ENCODE measurements around the gene CCDC148.

Gene CCDC148

DNA sequence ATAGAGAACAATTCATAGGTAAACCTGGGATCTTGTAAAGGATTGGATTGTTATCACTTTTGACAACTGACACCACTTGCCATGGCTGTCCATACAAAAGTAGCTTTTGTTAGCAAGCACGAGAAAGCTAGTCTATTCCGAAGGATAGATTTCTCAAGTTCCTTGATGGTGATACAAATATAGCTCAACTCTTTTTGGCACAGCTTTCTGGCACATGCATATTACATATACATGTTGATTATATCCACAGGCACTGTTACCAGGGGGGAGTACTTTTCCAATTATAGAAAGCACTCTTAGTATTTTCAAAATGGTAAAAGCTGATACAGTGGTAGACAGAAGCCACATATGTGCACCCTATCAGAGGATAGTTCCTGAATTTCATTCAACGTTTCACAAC is 186.0 kb downstream of the CCDC148 start (continued):
- TF ChIP-seq ZNF501 (tag by site-specific recombination; IDR thresholded peaks at IDR 0.05): no peak
- TF ChIP-seq ZNF223 (tag by site-specific recombination; IDR thresholded peaks at IDR 0.05): no peak

DNA sequence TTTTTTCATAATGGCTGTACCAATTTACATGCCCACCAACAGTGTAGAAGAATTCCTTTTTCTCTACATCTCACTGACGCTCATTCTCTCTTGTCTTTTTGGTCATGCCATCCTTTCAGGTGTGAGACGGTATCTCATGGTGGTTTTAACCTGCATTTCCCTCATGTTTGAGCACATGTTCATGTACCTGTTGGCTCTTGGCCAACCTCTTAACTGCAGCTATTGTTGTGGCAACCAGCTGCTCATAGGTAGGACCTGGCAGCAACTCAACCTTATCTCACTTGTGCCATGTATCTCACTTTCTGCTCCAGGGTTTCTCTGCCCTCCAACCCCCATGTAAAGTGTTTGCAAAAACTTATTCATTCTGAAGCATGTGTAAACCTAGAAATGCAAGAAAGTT is 187.4 kb downstream of the CCDC148 start:
- H3K27ac ChIP-seq (ENCODE audit: extremely low read depth, low read depth, low read length): no peak overlapping the region
- ChIA-PET CTCF (no interaction called here), POLR2A (no interaction called here)

GRCh38 chr2:158266111-158266510 is 190.4 kb downstream of the CCDC148 start:
- H3K36me3 ChIP-seq (ENCODE audit: control insufficient read depth in 2 of 2, insufficient read depth in 1 of 2, low read length in 2 of 2): no peaks in the 10 kb centered on the region
- no peak overlapping the region for H3K4me3 ChIP-seq (ENCODE audit: low read depth, low read length)
- H3K27ac ChIP-seq (ENCODE audit: extremely low read depth, low read depth, low read length): no peak overlapping the region
- ChIA-PET CTCF (interaction anchor here (0.5 to 0.8 kb wide), 3 partner anchors 8 to 17 kb away, joined by 3 to 4 read pairs (median 3); no protein-coding TSS in a partner anchor), POLR2A (no interaction called here)
- H3K9me3 ChIP-seq (ENCODE audit: control insufficient read depth, insufficient read depth, low read depth, low read length): no peaks in the 10 kb centered on the region
- H3K4me1 ChIP-seq (ENCODE audit: control insufficient read depth, insufficient read depth, low read length): no peaks in the 10 kb centered on the region
- TF ChIP-seq YY2 (tag by site-specific recombination; IDR thresholded peaks at IDR 0.05): no peak
- no peak for TF ChIP-seq ZNF76 (tag by site-specific recombination; IDR thresholded peaks at IDR 0.05; ENCODE audit: borderline replicate concordance, low read depth)
- no peak for TF ChIP-seq ZNF747 (tag by site-specific recombination; IDR thresholded peaks at IDR 0.05)
- TF ChIP-seq, protein P1, sequence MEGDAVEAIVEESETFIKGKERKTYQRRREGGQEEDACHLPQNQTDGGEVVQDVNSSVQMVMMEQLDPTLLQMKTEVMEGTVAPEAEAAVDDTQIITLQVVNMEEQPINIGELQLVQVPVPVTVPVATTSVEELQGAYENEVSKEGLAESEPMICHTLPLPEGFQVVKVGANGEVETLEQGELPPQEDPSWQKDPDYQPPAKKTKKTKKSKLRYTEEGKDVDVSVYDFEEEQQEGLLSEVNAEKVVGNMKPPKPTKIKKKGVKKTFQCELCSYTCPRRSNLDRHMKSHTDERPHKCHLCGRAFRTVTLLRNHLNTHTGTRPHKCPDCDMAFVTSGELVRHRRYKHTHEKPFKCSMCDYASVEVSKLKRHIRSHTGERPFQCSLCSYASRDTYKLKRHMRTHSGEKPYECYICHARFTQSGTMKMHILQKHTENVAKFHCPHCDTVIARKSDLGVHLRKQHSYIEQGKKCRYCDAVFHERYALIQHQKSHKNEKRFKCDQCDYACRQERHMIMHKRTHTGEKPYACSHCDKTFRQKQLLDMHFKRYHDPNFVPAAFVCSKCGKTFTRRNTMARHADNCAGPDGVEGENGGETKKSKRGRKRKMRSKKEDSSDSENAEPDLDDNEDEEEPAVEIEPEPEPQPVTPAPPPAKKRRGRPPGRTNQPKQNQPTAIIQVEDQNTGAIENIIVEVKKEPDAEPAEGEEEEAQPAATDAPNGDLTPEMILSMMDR (tag by site-specific recombination; IDR thresholded peaks at IDR 0.05): no peak
- TF ChIP-seq SCRT2 (tag by site-specific recombination; IDR thresholded peaks at IDR 0.05): no peak
- no peak for TF ChIP-seq REPIN1 (tag by site-specific recombination; IDR thresholded peaks at IDR 0.05; ENCODE audit: low read depth)
- TF ChIP-seq PRDM1 (tag by site-specific recombination; IDR thresholded peaks at IDR 0.05): no peak
- no peak for TF ChIP-seq OSR2 (tag by site-specific recombination; IDR thresholded peaks at IDR 0.05)
- TF ChIP-seq ZNF544 (tag by site-specific recombination; IDR thresholded peaks at IDR 0.05): no peak
- TF ChIP-seq ZBTB21 (tag by site-specific recombination; IDR thresholded peaks at IDR 0.05): no peak
- TF ChIP-seq INSM2 (tag by site-specific recombination; IDR thresholded peaks at IDR 0.05): no peak
- no peak for TF ChIP-seq ZNF837 (tag by site-specific recombination; IDR thresholded peaks at IDR 0.05)
- no peak for TF ChIP-seq ZNF701 (tag by site-specific recombination; IDR thresholded peaks at IDR 0.05)
- TF ChIP-seq, protein P2, sequence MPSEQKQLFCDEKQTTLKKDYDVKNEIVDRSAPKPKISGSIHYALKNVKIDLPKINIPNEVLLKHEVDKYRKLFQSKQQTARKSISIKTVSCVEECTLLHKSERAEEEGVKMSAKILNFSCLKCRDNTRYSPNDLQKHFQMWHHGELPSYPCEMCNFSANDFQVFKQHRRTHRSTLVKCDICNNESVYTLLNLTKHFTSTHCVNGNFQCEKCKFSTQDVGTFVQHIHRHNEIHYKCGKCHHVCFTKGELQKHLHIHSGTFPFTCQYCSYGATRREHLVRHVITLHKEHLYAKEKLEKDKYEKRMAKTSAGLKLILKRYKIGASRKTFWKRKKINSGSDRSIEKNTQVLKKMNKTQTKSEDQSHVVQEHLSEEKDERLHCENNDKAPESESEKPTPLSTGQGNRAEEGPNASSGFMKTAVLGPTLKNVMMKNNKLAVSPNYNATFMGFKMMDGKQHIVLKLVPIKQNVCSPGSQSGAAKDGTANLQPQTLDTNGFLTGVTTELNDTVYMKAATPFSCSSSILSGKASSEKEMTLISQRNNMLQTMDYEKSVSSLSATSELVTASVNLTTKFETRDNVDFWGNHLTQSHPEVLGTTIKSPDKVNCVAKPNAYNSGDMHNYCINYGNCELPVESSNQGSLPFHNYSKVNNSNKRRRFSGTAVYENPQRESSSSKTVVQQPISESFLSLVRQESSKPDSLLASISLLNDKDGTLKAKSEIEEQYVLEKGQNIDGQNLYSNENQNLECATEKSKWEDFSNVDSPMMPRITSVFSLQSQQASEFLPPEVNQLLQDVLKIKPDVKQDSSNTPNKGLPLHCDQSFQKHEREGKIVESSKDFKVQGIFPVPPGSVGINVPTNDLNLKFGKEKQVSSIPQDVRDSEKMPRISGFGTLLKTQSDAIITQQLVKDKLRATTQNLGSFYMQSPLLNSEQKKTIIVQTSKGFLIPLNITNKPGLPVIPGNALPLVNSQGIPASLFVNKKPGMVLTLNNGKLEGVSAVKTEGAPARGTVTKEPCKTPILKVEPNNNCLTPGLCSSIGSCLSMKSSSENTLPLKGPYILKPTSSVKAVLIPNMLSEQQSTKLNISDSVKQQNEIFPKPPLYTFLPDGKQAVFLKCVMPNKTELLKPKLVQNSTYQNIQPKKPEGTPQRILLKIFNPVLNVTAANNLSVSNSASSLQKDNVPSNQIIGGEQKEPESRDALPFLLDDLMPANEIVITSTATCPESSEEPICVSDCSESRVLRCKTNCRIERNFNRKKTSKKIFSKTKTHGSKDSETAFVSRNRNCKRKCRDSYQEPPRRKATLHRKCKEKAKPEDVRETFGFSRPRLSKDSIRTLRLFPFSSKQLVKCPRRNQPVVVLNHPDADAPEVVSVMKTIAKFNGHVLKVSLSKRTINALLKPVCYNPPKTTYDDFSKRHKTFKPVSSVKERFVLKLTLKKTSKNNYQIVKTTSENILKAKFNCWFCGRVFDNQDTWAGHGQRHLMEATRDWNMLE (tag by site-specific recombination; conservative IDR thresholded peaks at IDR 0.05; ENCODE audit: low read depth): no peak

More for the DNA sequence above, 187.4 kb downstream of the CCDC148 start:
- Histone ChIP-seq H3K4me1 (ENCODE audit: control insufficient read depth, insufficient read depth, low read length) (peaks cover 5% of the 10 kb centered on the region; the same call in 1 of the 2 replicates), H3K9me3 (ENCODE audit: control insufficient read depth, insufficient read depth, low read depth, low read length) (no peaks in the 10 kb centered on the region), H3K36me3 (ENCODE audit: control insufficient read depth in 2 of 2, insufficient read depth in 1 of 2, low read length in 2 of 2) (no peaks in the 10 kb centered on the region), H3K4me3 (ENCODE audit: low read depth, low read length) (no peak overlapping the region)
- no peak for TF ChIP-seq ZNF629 (tag by site-specific recombination; IDR thresholded peaks at IDR 0.05)
- no peak for TF ChIP-seq ZNF341 (tag by site-specific recombination; IDR thresholded peaks at IDR 0.05; ENCODE audit: low read depth)
- TF ChIP-seq ZNF239 (tag by site-specific recombination; IDR thresholded peaks at IDR 0.05): no peak
- TF ChIP-seq ZNF266 (tag by site-specific recombination; IDR thresholded peaks at IDR 0.05; ENCODE audit: low read depth): no peak
- no peak for TF ChIP-seq ZNF155 (tag by site-specific recombination; IDR thresholded peaks at IDR 0.05)
- no peak for TF ChIP-seq ZNF26 (tag by site-specific recombination; IDR thresholded peaks at IDR 0.05)
- TF ChIP-seq ZNF580 (tag by site-specific recombination; IDR thresholded peaks at IDR 0.05): no peak
- no peak for TF ChIP-seq PRDM1 (tag by site-specific recombination; IDR thresholded peaks at IDR 0.05)
- TF ChIP-seq ZNF19 (tag by site-specific recombination; IDR thresholded peaks at IDR 0.05; ENCODE audit: low read depth): no peak
- no peak for TF ChIP-seq SP2 (tag by site-specific recombination; IDR thresholded peaks at IDR 0.05)
- TF ChIP-seq ZNF544 (tag by site-specific recombination; IDR thresholded peaks at IDR 0.05): no peak
- TF ChIP-seq SETDB1 (IDR thresholded peaks at IDR 0.05; ENCODE audit: insufficient read length, low read length): no peak
- no peak for TF ChIP-seq SP3 (tag by site-specific recombination; IDR thresholded peaks at IDR 0.05)
- TF ChIP-seq ZNF324 (tag by site-specific recombination; IDR thresholded peaks at IDR 0.05): no peak
- no peak for TF ChIP-seq ZNF223 (tag by site-specific recombination; IDR thresholded peaks at IDR 0.05)
- no peak for TF ChIP-seq ZNF391 (tag by site-specific recombination; IDR thresholded peaks at IDR 0.05; ENCODE audit: borderline replicate concordance, low read depth)
- TF ChIP-seq ZNF24 (tag by site-specific recombination; IDR thresholded peaks at IDR 0.05): no peak
- no peak for TF ChIP-seq ZNF433 (tag by site-specific recombination; IDR thresholded peaks at IDR 0.05; ENCODE audit: low read depth)
